Parathyroid adenoma (tissue), 2 donors: ENCODE data around the gene VWA8.

ENCODE experiments used
- H2AFZ ChIP-seq: fragments of 300-600 bp; sonication (generic); one replicate; pipeline ENCODE4 v1.7.0; 2017; ENCODE audit warnings: antibody characterized with exemption, mild to moderate bottlenecking
- H3K27ac ChIP-seq: fragments of 300-600 bp; sonication (generic); one replicate; pipeline ENCODE4 v1.7.0; 2017
- H3K27me3 ChIP-seq: fragments of 300-600 bp; sonication (generic); one replicate; pipeline ENCODE4 v1.7.0; 2017; ENCODE audit warnings: low read length; ENCODE audit not compliant: control insufficient read depth, insufficient read depth
- H3K36me3 ChIP-seq: fragments of 300-600 bp; sonication (generic); one replicate; pipeline ENCODE4 v1.7.0; 2017; ENCODE audit warnings: low read length; ENCODE audit not compliant: control insufficient read depth, insufficient read depth
- H3K4me1 ChIP-seq: fragments of 300-600 bp; sonication (generic); one replicate; pipeline ENCODE4 v1.7.0; 2017; ENCODE audit warnings: control low read depth
- H3K4me2 ChIP-seq: fragments of 300-600 bp; sonication (generic); one replicate; pipeline ENCODE4 v1.7.0; 2017; ENCODE audit warnings: low read length
- H3K4me3 ChIP-seq: fragments of 300-600 bp; sonication (generic); one replicate; pipeline ENCODE4 v1.7.0; 2017; ENCODE audit warnings: low read depth, low read length
- H3K79me2 ChIP-seq: fragments of 300-600 bp; sonication (generic); one replicate; pipeline ENCODE4 v1.7.0; 2017; ENCODE audit warnings: control low read depth
- H3K9ac ChIP-seq: fragments of 300-600 bp; sonication (generic); one replicate; pipeline ENCODE4 v1.7.0; 2017; ENCODE audit warnings: mild to moderate bottlenecking
- H3K9me3 ChIP-seq: fragments of 300-600 bp; sonication (generic); one replicate; pipeline ENCODE4 v1.7.0; 2017; ENCODE audit warnings: low read length; ENCODE audit not compliant: control insufficient read depth
- TF ChIP-seq, protein P1 (sequence below): fragments of 300-600 bp; sonication (generic); IDR thresholded peaks from one replicate; pipeline ENCODE4 v1.7.0; 2017; ENCODE audit warnings: antibody characterized with exemption, mild to moderate bottlenecking
- donor health status: primary hyperparathyroidism.

Gene VWA8

DNA sequence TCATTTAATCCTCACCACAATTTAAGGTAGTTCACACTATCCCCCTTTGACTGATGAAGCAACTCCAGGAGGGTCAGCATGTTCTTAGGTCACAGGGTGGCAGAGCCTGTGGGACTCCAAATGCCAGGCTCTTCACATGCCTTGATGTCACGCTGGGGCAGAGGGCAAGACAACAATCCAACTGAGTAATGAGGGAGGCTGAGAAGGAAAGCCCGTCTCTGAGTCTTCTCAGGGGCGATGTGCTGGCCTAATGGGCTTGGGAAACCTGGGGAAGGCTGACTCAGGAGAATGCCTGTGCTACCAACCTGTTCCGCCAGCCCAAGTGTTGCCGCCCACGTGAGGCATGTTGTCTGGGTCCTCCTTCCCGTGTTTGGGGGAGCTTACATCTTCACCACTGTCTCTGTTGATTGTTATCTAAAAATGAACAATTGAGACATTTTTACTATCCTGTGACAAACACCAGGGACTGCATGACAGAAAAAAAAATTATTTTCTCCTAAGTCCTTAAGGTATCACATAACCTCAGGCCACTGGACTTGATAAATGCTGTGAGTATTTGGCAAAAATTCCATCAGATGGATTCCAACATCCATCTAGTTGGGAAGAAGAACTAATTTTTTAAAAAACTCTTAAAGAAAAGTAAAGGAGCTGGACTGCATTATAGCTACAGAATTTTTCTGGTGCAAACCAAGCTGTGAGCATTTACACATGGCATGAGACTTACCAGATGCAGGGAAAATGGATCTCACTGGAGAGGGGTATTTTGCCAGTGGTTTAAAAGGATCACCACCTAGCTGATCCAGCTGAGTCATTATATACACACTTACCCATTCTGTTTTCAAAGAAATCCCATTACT lies 346.0 kb downstream of the VWA8 start:
- Histone ChIP-seq H3K9ac (no peak overlapping the region), H3K27ac (peak overlapping the region; percentile 44), H3K36me3 (no peaks in the 10 kb centered on the region), H3K4me3 (no peak overlapping the region), H3K79me2 (no peaks in the 10 kb centered on the region), H3K4me1 (no peaks in the 10 kb centered on the region), H3K4me2 (no peak overlapping the region), H3K9me3 (no peaks in the 10 kb centered on the region), H2AFZ (no peak overlapping the region), H3K27me3 (no peaks in the 10 kb centered on the region)
- TF ChIP-seq, protein P1, sequence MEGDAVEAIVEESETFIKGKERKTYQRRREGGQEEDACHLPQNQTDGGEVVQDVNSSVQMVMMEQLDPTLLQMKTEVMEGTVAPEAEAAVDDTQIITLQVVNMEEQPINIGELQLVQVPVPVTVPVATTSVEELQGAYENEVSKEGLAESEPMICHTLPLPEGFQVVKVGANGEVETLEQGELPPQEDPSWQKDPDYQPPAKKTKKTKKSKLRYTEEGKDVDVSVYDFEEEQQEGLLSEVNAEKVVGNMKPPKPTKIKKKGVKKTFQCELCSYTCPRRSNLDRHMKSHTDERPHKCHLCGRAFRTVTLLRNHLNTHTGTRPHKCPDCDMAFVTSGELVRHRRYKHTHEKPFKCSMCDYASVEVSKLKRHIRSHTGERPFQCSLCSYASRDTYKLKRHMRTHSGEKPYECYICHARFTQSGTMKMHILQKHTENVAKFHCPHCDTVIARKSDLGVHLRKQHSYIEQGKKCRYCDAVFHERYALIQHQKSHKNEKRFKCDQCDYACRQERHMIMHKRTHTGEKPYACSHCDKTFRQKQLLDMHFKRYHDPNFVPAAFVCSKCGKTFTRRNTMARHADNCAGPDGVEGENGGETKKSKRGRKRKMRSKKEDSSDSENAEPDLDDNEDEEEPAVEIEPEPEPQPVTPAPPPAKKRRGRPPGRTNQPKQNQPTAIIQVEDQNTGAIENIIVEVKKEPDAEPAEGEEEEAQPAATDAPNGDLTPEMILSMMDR: no peak

DNA sequence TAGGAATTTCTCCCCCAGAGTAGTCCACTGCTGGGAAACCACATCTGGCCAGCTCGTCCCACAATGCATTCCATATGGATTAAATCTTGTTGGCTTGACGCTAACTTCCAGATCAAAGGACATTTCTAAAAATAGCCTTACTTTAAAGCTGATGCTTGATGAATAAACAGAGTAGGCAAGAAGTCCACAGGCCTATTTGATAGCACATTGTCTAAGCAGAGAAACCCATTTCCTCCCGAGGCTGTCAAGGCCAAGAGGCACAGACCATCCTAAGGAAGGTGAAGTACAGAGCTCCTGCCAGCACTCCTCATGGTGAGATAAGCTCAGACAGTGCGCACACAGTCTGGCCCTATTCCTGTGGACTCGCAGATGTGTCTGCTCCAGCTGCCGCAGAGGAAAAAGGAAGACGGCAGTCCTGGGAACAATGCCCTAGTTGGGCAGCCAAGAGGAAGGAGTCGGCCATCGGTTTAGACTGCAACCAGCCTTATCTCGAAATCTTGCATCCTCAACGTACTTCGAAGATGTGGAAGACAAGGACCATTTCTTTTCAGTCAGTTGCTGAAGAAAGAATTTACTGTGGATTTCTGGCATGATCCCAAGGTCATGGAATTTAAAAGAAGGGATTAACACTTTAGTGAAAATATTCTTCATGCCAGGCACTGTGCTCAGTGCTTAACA lies 346.8 kb downstream of the VWA8 start:
- H3K27ac ChIP-seq: peak overlapping the region; percentile 57
- H3K4me3 ChIP-seq: no peak overlapping the region

GRCh38 chr13:41613471-41613870 lies 347.4 kb downstream of the VWA8 start:
- H3K36me3 ChIP-seq: no peaks in the 10 kb centered on the region

More for the DNA sequence above, 346.8 kb downstream of the VWA8 start:
- H3K4me2 ChIP-seq: no peak overlapping the region
- H2AFZ ChIP-seq: no peak overlapping the region
- no peaks in the 10 kb centered on the region for H3K79me2 ChIP-seq
- TF ChIP-seq, protein P1: no peak
- no peaks in the 10 kb centered on the region for H3K9me3 ChIP-seq
- H3K36me3 ChIP-seq: no peaks in the 10 kb centered on the region
- no peaks in the 10 kb centered on the region for H3K27me3 ChIP-seq
- no peak overlapping the region for H3K9ac ChIP-seq
- no peaks in the 10 kb centered on the region for H3K4me1 ChIP-seq

DNA sequence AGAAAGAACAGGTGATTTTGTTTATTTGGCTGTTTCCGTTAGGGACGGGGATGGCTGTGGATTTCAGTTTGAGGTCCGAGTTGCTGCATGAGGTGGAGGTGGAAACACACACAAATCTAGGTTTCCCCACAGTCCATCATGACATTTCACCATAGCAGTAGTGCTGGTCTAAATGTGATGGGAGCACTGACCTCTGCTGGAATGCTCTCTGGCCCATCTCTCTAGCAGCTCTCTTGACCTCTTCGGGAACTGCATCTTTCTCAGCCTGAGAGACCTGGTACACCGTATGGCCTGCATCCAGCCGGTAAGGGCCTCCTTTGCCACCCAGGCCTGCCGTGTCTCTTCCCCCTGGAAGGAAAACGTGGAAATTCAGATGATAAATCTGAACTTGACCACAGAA lies 349.5 kb downstream of the VWA8 start:
- Histone ChIP-seq H3K4me1 (no peaks in the 10 kb centered on the region), H3K27ac (no peak overlapping the region), H3K79me2 (no peaks in the 10 kb centered on the region), H3K4me2 (no peak overlapping the region), H3K9me3 (no peaks in the 10 kb centered on the region), H2AFZ (no peak overlapping the region), H3K4me3 (no peak overlapping the region), H3K9ac (no peak overlapping the region), H3K27me3 (no peaks in the 10 kb centered on the region), H3K36me3 (no peaks in the 10 kb centered on the region)
- TF ChIP-seq, protein P1: no peak

More at GRCh38 chr13:41613471-41613870, 347.4 kb downstream of the VWA8 start:
- H3K9me3 ChIP-seq: no peaks in the 10 kb centered on the region
- no peaks in the 10 kb centered on the region for H3K79me2 ChIP-seq
- no peak overlapping the region for H2AFZ ChIP-seq
- H3K4me1 ChIP-seq: no peaks in the 10 kb centered on the region
- no peak overlapping the region for H3K4me2 ChIP-seq
- H3K27ac ChIP-seq: peak overlapping the region; percentile 57
- H3K27me3 ChIP-seq: no peaks in the 10 kb centered on the region
- no peak overlapping the region for H3K4me3 ChIP-seq
- TF ChIP-seq, protein P1: no peak
- H3K9ac ChIP-seq: no peak overlapping the region
